SKM-1 treated with dmso at 0.1 percent for 144 hours (cell line): ENCODE results near the gene NCMAP.

Experiments used
- DNase-seq: peaks from one replicate; lab custom pipeline; 2025; ENCODE audit not compliant: unreplicated experiment; lab: John Stamatoyannopoulos, UW

The NCMAP gene

GRCh38 chr1:24621121-24621520, 65.2 kb downstream of the NCMAP start:
- DNase-seq = no peak

- no peak for DNase-seq
Observed at GRCh38 chr1:24622218-24622617, 66.3 kb downstream of the NCMAP start.

- no peak for DNase-seq
Observed at GRCh38 chr1:24632832-24633175, 76.9 kb downstream of the NCMAP start.

- peak; percentile 77 for DNase-seq
Observed at GRCh38 chr1:24635195-24635843, 79.4 kb downstream of the NCMAP start.

DNA sequence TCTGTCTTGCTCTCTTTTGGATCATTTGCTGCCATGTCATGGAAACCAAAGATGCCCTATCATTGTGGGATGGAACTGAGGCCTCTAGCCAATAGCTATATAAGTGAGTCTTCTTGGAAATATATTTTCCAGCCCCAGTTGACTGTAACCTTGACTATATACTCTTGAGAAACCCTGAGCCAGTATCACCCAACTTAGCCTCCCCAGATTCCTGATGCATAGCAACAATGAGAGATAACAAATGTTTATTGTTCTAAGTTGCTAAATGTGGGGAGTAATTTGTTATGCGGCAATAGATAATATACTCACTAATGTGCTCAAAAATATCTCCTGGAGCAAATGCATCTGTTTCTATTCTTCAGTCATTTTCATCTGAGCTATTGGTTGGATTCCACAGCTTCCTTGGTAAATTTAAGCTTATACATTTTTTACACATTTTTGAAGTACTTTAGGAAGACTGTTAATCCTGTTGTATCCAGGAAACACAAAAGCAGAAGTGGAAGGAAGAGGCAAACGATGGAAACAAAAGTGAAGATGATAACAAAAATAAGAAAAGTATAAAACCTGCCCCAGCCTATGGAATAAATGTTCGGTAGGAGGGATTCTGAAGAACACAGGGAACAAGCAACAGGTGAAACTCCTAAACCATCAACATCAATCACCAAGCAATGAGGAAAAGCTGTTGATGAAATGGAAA, 80.9 kb downstream of the NCMAP start:
- no peak for DNase-seq

GRCh38 chr1:24639094-24639493, 83.2 kb downstream of the NCMAP start:
- no peak for DNase-seq

DNA sequence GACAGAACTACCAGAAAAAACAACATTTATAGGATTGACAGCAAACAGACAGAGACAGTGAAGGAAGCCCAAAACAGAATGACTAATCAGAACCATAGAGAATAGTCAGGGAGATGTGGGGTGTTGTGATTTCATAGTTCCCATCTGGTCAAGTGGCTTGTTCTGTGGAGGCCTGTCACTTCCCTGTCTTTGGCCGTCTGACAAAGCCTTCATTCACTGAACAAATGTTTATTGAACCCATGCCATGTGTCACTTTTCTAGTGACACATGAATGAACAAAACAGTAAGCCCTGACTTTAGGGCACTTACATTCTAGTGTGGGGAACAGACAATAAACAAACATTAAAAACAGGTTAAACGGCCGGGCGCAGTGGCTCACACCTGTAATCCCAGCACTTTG, 84.0 kb downstream of the NCMAP start:
- DNase-seq = no peak

GRCh38 chr1:24640288-24640687, 84.4 kb downstream of the NCMAP start:
- no peak for DNase-seq

- no peak for DNase-seq
Observed at GRCh38 chr1:24641646-24642151, 85.8 kb downstream of the NCMAP start.

DNA sequence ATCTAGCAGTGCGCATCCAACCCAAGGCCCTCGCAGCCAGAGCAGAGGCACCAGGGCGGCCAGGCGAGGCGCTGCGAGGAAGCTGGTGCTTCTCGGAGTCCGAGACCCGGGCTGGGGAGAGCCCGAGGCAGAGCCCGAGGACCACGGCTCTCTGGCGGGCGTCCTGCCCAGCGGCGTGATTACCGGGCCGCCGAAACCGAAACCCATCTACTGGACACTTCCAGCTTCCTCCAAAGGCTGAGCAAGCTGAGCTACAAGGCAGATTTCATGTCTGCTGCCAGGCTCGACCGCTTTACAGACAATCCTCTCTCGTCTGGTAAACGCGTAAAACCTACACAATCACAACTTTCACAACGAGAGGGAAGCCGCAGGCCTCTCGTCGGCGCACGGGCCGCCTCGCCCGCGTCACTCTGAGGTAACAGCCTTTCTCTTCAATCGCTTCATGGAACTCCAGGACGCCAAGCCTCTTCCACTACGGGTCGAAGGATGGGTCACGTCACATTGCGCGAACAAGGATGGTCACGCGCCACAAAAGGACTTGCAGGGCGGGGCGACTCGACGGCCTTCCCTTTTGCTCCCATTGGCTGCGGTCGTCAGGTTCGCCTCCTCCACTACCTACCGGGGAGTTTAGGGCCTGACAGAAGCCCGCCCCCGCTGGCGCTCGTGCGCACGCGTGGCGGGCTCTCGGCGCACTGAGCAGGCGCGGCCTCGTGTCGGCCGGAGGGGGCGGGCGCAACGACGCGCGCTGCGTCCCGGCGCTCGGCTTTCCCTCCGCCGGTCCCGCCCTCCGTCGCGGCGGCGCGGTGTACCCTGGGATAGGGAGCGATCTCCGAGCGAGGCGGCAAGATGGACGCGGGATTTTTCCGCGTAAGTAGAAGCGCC, 86.8 kb downstream of the NCMAP start, which contains the start of gene SRRM1:
Gene SRRM1, plus strand, starts transcription at position 822 of the 882 bp plus-strand sequence. Its CDS starts 25 bp downstream, at position 847.
- peak; percentile 99 for DNase-seq

GRCh38 chr1:24643363-24644099, 87.6 kb downstream of the NCMAP start:
- peak; percentile 41 for DNase-seq

GRCh38 chr1:24644100-24644384, 88.2 kb downstream of the NCMAP start:
- no peak for DNase-seq

- no peak for DNase-seq
Observed at GRCh38 chr1:24648919-24649318, 93.0 kb downstream of the NCMAP start.

DNA sequence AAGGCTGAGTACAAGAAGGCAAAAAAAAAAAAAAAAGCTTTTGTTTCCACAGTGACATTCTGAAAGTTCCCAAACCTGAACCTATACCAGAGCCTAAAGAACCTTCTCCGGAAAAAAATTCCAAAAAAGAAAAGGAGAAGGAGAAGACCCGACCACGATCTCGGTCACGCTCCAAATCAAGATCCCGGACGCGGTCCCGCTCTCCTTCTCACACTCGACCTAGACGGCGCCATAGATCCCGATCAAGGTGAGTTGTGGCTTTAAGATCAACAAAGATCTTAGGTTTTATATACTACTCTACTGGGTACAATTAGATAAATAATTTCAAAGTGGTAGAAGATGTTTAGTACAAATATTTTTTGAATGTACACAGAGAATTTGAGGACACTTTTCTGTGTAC, 96.5 kb downstream of the NCMAP start:
- DNase-seq = no peak

GRCh38 chr1:24654010-24654409, 98.1 kb downstream of the NCMAP start:
- DNase-seq = no peak

- DNase-seq = no peak
Observed at GRCh38 chr1:24656046-24656445, 100.2 kb downstream of the NCMAP start.

DNA sequence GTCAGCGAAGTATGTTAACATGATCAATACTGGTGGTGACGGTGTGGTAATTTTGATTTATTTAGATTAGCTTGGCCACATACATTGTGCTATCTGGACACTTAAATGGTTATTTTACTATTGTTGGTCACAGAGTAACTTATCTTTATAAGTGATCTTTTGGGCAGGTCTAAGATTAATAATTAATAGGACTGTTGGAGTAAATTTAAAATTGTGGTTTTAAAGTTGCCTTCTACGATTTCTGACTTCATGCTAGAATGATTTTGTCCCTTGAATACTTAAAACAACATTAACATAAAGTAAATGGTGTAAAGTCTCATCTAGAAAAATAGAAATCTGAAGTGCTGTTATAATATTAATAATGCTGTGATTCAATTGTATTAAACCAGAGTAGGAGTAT, 101.9 kb downstream of the NCMAP start:
- DNase-seq = no peak
